Measurements from ENCODE around the gene HTATIP2.

Gene HTATIP2

GRCh38 chr11:20355221-20356219 is 8.0 kb upstream of the HTATIP2 start:
- TF ChIP-seq USF1 (IDR thresholded peaks at IDR 0.05) (peak; percentile 61), EGR1 (IDR thresholded peaks at IDR 0.05) (no peak), MAX (IDR thresholded peaks at IDR 0.05) (peak; percentile 18; the same call in 1 of the 2 replicates), RAD21 (IDR thresholded peaks at IDR 0.05; ENCODE audit: low read depth) (peak; percentile 21; the same call in 1 of the 2 replicates)

GRCh38 chr11:20357150-20357549 is 6.4 kb upstream of the HTATIP2 start:
- TF ChIP-seq FOXM1 (IDR thresholded peaks at IDR 0.05; ENCODE audit: borderline replicate concordance, low read depth), result no peak
- TF ChIP-seq RAD21 (IDR thresholded peaks at IDR 0.05; ENCODE audit: low read depth), result no peak
- no peak for TF ChIP-seq TCF12 (IDR thresholded peaks at IDR 0.05; ENCODE audit: low read depth)
- no peak for TF ChIP-seq EP300 (IDR thresholded peaks at IDR 0.05; ENCODE audit: borderline replicate concordance)
- no peak for TF ChIP-seq YY1 (IDR thresholded peaks at IDR 0.05; ENCODE audit: low read depth)
- no peak for TF ChIP-seq TEAD4 (IDR thresholded peaks at IDR 0.05)
- no peak for TF ChIP-seq TAF1 (IDR thresholded peaks at IDR 0.05; ENCODE audit: low read depth)
- no peak for TF ChIP-seq ZBTB7A (IDR thresholded peaks at IDR 0.05; ENCODE audit: low read depth)
- no peak for TF ChIP-seq NFIC (IDR thresholded peaks at IDR 0.05)
- no peak for TF ChIP-seq CREB1 (IDR thresholded peaks at IDR 0.05; ENCODE audit: low read depth)
- no peak for TF ChIP-seq EGR1 (IDR thresholded peaks at IDR 0.05)

GRCh38 chr11:20360650-20361049 is 2.9 kb upstream of the HTATIP2 start:
- no peak for TF ChIP-seq CEBPB (IDR thresholded peaks at IDR 0.05)
- no peak for TF ChIP-seq EP300 (IDR thresholded peaks at IDR 0.05; ENCODE audit: borderline replicate concordance)
- no peak for TF ChIP-seq MAX (IDR thresholded peaks at IDR 0.05)
- TF ChIP-seq EGR1 (IDR thresholded peaks at IDR 0.05), result no peak
- no peak for TF ChIP-seq RAD21 (IDR thresholded peaks at IDR 0.05; ENCODE audit: low read depth)
- no peak for TF ChIP-seq TAF1 (IDR thresholded peaks at IDR 0.05; ENCODE audit: low read depth)
- TF ChIP-seq NFIC (IDR thresholded peaks at IDR 0.05), result no peak

GRCh38 chr11:20362481-20362880 is 1.0 kb upstream of the HTATIP2 start:
- TF ChIP-seq EP300 (IDR thresholded peaks at IDR 0.05; ENCODE audit: borderline replicate concordance) (no peak), NFIC (IDR thresholded peaks at IDR 0.05) (no peak), RAD21 (IDR thresholded peaks at IDR 0.05; ENCODE audit: low read depth) (no peak), USF1 (IDR thresholded peaks at IDR 0.05) (no peak), TAF1 (IDR thresholded peaks at IDR 0.05; ENCODE audit: low read depth) (no peak), FOXM1 (IDR thresholded peaks at IDR 0.05; ENCODE audit: borderline replicate concordance, low read depth) (no peak), ZBTB7A (IDR thresholded peaks at IDR 0.05; ENCODE audit: low read depth) (no peak)

GRCh38 chr11:20363149-20363499 is 390 bp upstream of the HTATIP2 start:
- TF ChIP-seq TCF12 (IDR thresholded peaks at IDR 0.05; ENCODE audit: low read depth) (no peak), EP300 (IDR thresholded peaks at IDR 0.05; ENCODE audit: borderline replicate concordance) (no peak), CREB1 (IDR thresholded peaks at IDR 0.05; ENCODE audit: low read depth) (no peak)

GRCh38 chr11:20364341-20364792 is 853 bp downstream of the HTATIP2 start:
- no peak for TF ChIP-seq EP300 (IDR thresholded peaks at IDR 0.05; ENCODE audit: borderline replicate concordance)

GRCh38 chr11:20367313-20367948 is 3.9 kb downstream of the HTATIP2 start:
- no peak for TF ChIP-seq RAD21 (IDR thresholded peaks at IDR 0.05; ENCODE audit: low read depth)
- 0 out of 2 replicates have a peak, but pooled peaks have one; percentile 21 for TF ChIP-seq FOXM1 (IDR thresholded peaks at IDR 0.05; ENCODE audit: borderline replicate concordance, low read depth)

- TF ChIP-seq RAD21 (IDR thresholded peaks at IDR 0.05; ENCODE audit: low read depth) (no peak), NFIC (IDR thresholded peaks at IDR 0.05) (0 out of 2 replicates have a peak, but pooled peaks have one; percentile 14)
Measured at GRCh38 chr11:20368438-20368837, 4.9 kb downstream of the HTATIP2 start.

- TF ChIP-seq ZBTB7A (IDR thresholded peaks at IDR 0.05; ENCODE audit: low read depth) (no peak), FOXM1 (IDR thresholded peaks at IDR 0.05; ENCODE audit: borderline replicate concordance, low read depth) (no peak), TEAD4 (IDR thresholded peaks at IDR 0.05) (no peak), YY1 (IDR thresholded peaks at IDR 0.05; ENCODE audit: low read depth) (no peak), MAX (IDR thresholded peaks at IDR 0.05) (no peak), USF1 (IDR thresholded peaks at IDR 0.05) (no peak), EGR1 (IDR thresholded peaks at IDR 0.05) (no peak), TAF1 (IDR thresholded peaks at IDR 0.05; ENCODE audit: low read depth) (no peak)
Measured at GRCh38 chr11:20369826-20370225, 6.3 kb downstream of the HTATIP2 start.

Measured in Ishikawa (cell line).